ENCODE data around the gene MEIOSIN. TPM values are rescaled to one million over a fixed set of nuclear protein-coding genes. Genes with fewer than 3 reads are reported as not detected.

Gene MEIOSIN
- total and polyA plus RNA-seq, 9 of the 15 experiments (the other 6 are each of a cell fraction or from before 2014, with no cell fraction given), result 0.06 to 2.0 (median 0.76) TPM

DNA sequence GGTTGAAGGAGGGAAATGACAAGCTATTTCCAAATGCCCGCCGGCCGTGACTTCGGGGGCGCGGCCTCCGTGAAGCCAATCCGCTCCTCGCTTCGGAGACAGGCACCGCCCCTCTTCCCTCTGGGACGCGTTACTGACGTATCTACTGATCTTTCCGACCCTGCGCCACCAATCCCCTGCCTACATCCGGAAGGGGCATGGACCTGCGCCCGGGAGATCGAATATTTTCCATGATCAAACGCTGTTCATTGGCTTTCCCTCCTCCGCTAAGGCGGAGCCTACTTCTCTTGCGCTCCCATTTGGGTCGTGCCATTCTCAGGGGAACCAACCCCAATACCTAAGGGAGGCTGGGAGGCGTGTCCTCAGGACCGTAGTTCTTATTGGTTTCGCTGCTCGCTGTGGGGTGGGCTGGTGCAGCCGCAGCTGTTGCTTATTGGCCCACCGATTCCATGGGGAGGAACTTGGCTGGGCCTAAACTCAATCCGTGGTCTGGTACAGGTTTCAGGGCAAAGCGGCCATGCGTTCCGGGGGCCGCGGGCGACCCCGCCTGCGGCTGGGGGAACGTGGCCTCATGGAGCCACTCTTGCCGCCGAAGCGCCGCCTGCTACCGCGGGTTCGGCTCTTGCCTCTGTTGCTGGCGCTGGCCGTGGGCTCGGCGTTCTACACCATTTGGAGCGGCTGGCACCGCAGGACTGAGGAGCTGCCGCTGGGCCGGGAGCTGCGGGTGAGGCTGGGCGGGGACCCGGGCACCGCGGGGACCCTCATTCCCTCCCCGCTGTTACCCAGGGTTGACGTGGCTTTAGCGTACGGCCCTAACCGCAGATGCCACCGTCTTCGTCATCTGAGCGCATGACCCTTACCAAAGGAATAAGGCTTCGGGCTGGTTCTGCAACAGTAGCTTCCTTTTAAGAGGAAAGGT lies 40.8 kb upstream of the MEIOSIN start, which contains the start of gene QPCTL (continued):
- TF ChIP-seq E2F6 (IDR thresholded peaks at IDR 0.05; ENCODE audit: borderline replicate concordance in 1 of 2, extremely low read depth in 1 of 2, insufficient read depth in 1 of 2, insufficient read length in 1 of 2, low read depth in 1 of 2, low read length in 1 of 2, poor library complexity in 1 of 2, severe bottlenecking in 1 of 2) (peak; percentile 20 to 56), XRCC4 (IDR thresholded peaks at IDR 0.05; ENCODE audit: extremely low read depth, insufficient read depth, insufficient read length) (no peak), YY1 (IDR thresholded peaks at IDR 0.05; ENCODE audit: borderline replicate concordance in 1 of 3, control insufficient read depth in 1 of 3, extremely low read depth in 1 of 3, insufficient read depth in 3 of 3, insufficient read length in 1 of 3, insufficient replicate concordance in 2 of 3, low read depth in 1 of 3, low read length in 2 of 3) (peak in 2 of 3 experiments; percentile 69 to 72), ZFX (CRISPR knock-in tag; IDR thresholded peaks at IDR 0.05) (peak; percentile 90), SUPT5H (IDR thresholded peaks at IDR 0.05) (peak; percentile 87), ZBTB5 (IDR thresholded peaks at IDR 0.05) (peak; percentile 97), SP2 (IDR thresholded peaks at IDR 0.05; ENCODE audit: extremely low read depth, low read depth, low read length, poor library complexity, severe bottlenecking) (peak; percentile 56), HDAC3 (IDR thresholded peaks at IDR 0.05; ENCODE audit: borderline replicate concordance, partially characterized antibody) (no peak), ERF (CRISPR knock-in tag; IDR thresholded peaks at IDR 0.05) (no peak), TBP (optimal IDR thresholded peaks at IDR 0.05; ENCODE audit: low read depth, low read length) (peak; percentile 70), EGR1 (conservative IDR thresholded peaks at IDR 0.05) (0 out of 2 replicates have a peak, but pooled peaks have one; percentile 15), CTBP1 (IDR thresholded peaks at IDR 0.05; ENCODE audit: borderline replicate concordance) (peak; percentile 14), UBTF (IDR thresholded peaks at IDR 0.05; ENCODE audit: borderline replicate concordance in 1 of 2, low read depth in 2 of 2, low read length in 2 of 2) (0 out of 4 replicates have a peak, but pooled peaks of 1 of the 2 experiments have one; percentile 41), SRF (CRISPR knock-in tag; IDR thresholded peaks at IDR 0.05) (0 out of 4 replicates have a peak, but pooled peaks of 1 of the 2 experiments have one; percentile 55), JUN (IDR thresholded peaks at IDR 0.05; ENCODE audit: borderline replicate concordance, low read depth, low read length) (peak; percentile 49; the same call in 1 of the 2 replicates), JUN (CRISPR knock-in tag; IDR thresholded peaks at IDR 0.05; ENCODE audit: borderline replicate concordance) (peak; percentile 71; the same call in 1 of the 2 replicates)
- TF ChIP-seq, protein P1, sequence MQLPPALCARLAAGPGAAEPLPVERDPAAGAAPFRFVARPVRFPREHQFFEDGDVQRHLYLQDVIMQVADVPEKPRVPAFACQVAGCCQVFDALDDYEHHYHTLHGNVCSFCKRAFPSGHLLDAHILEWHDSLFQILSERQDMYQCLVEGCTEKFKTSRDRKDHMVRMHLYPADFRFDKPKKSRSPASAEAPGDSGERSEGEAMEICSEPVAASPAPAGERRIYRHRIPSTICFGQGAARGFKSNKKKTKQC (CRISPR knock-in tag; IDR thresholded peaks at IDR 0.05), result no peak; the same call in 1 of the 2 replicates
- TF ChIP-seq, protein P2, sequence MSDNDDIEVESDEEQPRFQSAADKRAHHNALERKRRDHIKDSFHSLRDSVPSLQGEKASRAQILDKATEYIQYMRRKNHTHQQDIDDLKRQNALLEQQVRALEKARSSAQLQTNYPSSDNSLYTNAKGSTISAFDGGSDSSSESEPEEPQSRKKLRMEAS (CRISPR knock-in tag; IDR thresholded peaks at IDR 0.05), result peak; percentile 72
